ENCODE measurements around the gene CACTIN.

DNA sequence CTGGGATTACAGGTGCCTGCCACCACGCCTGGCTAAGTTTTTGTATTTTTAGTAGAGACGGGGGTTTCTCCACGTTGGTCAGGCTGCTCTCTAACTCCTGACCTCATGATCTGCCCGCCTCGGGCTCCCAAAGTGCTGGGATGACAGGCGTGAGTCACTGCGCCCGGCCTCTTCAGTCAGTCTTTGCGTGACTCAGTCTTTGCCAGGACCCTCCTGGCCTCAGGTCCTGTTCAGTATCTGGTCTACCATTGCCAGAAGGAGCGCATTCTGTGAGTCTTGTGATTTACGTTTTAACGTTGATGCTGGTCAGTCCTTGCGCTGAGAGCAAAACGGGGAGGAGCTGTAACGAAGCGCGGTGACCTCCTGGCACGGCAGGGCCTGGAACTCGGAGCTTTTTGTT, 61.5 kb downstream of the CACTIN start:
- TF ChIP-seq, protein P1, sequence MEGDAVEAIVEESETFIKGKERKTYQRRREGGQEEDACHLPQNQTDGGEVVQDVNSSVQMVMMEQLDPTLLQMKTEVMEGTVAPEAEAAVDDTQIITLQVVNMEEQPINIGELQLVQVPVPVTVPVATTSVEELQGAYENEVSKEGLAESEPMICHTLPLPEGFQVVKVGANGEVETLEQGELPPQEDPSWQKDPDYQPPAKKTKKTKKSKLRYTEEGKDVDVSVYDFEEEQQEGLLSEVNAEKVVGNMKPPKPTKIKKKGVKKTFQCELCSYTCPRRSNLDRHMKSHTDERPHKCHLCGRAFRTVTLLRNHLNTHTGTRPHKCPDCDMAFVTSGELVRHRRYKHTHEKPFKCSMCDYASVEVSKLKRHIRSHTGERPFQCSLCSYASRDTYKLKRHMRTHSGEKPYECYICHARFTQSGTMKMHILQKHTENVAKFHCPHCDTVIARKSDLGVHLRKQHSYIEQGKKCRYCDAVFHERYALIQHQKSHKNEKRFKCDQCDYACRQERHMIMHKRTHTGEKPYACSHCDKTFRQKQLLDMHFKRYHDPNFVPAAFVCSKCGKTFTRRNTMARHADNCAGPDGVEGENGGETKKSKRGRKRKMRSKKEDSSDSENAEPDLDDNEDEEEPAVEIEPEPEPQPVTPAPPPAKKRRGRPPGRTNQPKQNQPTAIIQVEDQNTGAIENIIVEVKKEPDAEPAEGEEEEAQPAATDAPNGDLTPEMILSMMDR (IDR thresholded peaks at IDR 0.05; ENCODE audit: low read length): no peak
- no peak for TF ChIP-seq EZH2 (IDR thresholded peaks at IDR 0.05; ENCODE audit: borderline replicate concordance, low read length)

Measured in OCI-LY1 (cell line).